Common myeloid progenitor, CD34-positive (primary cell): ENCODE measurements around the gene PHB1.
"Not testable (repeated sequence)": the region's sequence is repeated elsewhere in the genome, so short reads cannot be mapped to it uniquely, and the experiment has no call there.

Experiments used
- CTCF ChIA-PET: fragments of 350-600 bp; sonication (Branson Sonifier 250); formaldehyde crosslinking; loops from one replicate; lab custom pipeline; 2021; ENCODE audit warnings: antibody characterized with exemption; lab: Charles Lee
- POLR2A ChIA-PET: fragments of 350-600 bp; sonication (Branson Sonifier 250); formaldehyde crosslinking; loops from one replicate; lab custom pipeline; 2021; ENCODE audit warnings: antibody characterized with exemption; lab: Charles Lee
- DNase-seq, 3 donors: peaks; one replicate each; pipeline versions ENCODE4 v3.0.0 to v3.0.0-alpha.2; 2013
- H3K27ac ChIP-seq, 2 experiments: 1 replicate in 1 of 2; 2 replicates in 1 of 2; pipeline ENCODE4 v1.7.0; 2013; ENCODE audit warnings: inconsistent platforms in 2 of 2, low read length in 2 of 2, mild to moderate bottlenecking in 2 of 2, low read depth in 1 of 2, moderate library complexity in 1 of 2; ENCODE audit not compliant: severe bottlenecking in 2 of 2, insufficient read depth in 1 of 2, poor library complexity in 1 of 2
- H3K27me3 ChIP-seq, 5 experiments: replicated peaks in 2 of 5; 1 replicate in 3 of 5; 2 replicates in 2 of 5; pipeline versions ENCODE4 v1.6.1 to v1.7.0; 2013; ENCODE audit warnings: low read length in 4 of 5, mild to moderate bottlenecking in 2 of 5, moderate library complexity in 2 of 5, inconsistent platforms in 1 of 5; ENCODE audit not compliant: insufficient read depth in 5 of 5, control insufficient read depth in 4 of 5
- H3K36me3 ChIP-seq, 4 experiments: 1 replicate in 2 of 4; 2 replicates in 2 of 4; pipeline versions ENCODE4 v1.6.1 to v1.7.0; 2013; ENCODE audit warnings: low read length in 3 of 4, control low read depth in 1 of 4, mild to moderate bottlenecking in 1 of 4; ENCODE audit not compliant: control insufficient read depth in 4 of 4, insufficient read depth in 4 of 4
- H3K4me1 ChIP-seq, 4 experiments: 1 replicate in 3 of 4; 2 replicates in 1 of 4; pipeline versions ENCODE4 v1.6.1 to v1.7.1; 2013; ENCODE audit warnings: low read length in 3 of 4, mild to moderate bottlenecking in 3 of 4, control low read depth in 1 of 4, inconsistent platforms in 1 of 4, moderate library complexity in 1 of 4; ENCODE audit not compliant: control insufficient read depth in 4 of 4, insufficient read depth in 4 of 4; ENCODE audit errors: control extremely low read depth in 1 of 4
- H3K4me3 ChIP-seq, 7 experiments: 1 replicate in 4 of 7; 2 replicates in 3 of 7; pipeline versions ENCODE4 v1.5.1 to v1.7.0; 2013; ENCODE audit warnings: mild to moderate bottlenecking in 7 of 7, low read length in 6 of 7, moderate library complexity in 6 of 7, inconsistent platforms in 2 of 7, low read depth in 2 of 7, control low read depth in 1 of 7; ENCODE audit not compliant: insufficient read depth in 4 of 7, control insufficient read depth in 1 of 7; ENCODE audit errors: extremely low read depth in 1 of 7
- H3K9me3 ChIP-seq, 5 experiments: 1 replicate in 4 of 5; 2 replicates in 1 of 5; pipeline versions ENCODE4 v1.6.1 to v1.7.1; 2013; ENCODE audit warnings: low read length in 4 of 5, mild to moderate bottlenecking in 2 of 5, inconsistent platforms in 1 of 5, low read depth in 1 of 5, moderate library complexity in 1 of 5; ENCODE audit not compliant: control insufficient read depth in 4 of 5, insufficient read depth in 2 of 5; ENCODE audit errors: control extremely low read depth in 1 of 5
- WGBS: methylation state at CpG from one replicate; pipeline ENCODE4 v1.1.5; 2013; ENCODE audit not compliant: insufficient coverage; 5-methylcytosine and 5-hydroxymethylcytosine counted together

Gene PHB1

GRCh38 chr17:49422714-49423113 is 8.0 kb upstream of the PHB1 start:
- ChIA-PET CTCF (interaction anchor here (0.9 kb wide), 1 partner anchor 135 kb away, joined by 3 read pairs; no protein-coding TSS in a partner anchor), POLR2A (no interaction called here)
- H3K27me3 ChIP-seq: no peaks in the 10 kb centered on the region
- no peak overlapping the region for H3K27ac ChIP-seq
- WGBS: no CpG with 5 or more reads among the region's 1 CpG
- DNase-seq: no peak
- H3K36me3 ChIP-seq: no peaks in the 10 kb centered on the region
- peaks cover 2 to 7% (median 4%) of the 10 kb centered on the region in 5 experiments for H3K9me3 ChIP-seq
- H3K4me3 ChIP-seq: no peak overlapping the region
- H3K4me1 ChIP-seq: no peaks in the 10 kb centered on the region

GRCh38 chr17:49419761-49420160 is 5.1 kb upstream of the PHB1 start:
- WGBS: 89% methylated on average over 17 of the region's 23 CpGs
- H3K27ac ChIP-seq, H3K4me1 ChIP-seq, H3K4me3 ChIP-seq, DNase-seq, H3K9me3 ChIP-seq, POLR2A ChIA-PET, CTCF ChIA-PET, H3K27me3 ChIP-seq, H3K36me3 ChIP-seq: not testable (repeated sequence)

GRCh38 chr17:49418754-49419740 is 4.4 kb upstream of the PHB1 start:
- H3K36me3 ChIP-seq, H3K27me3 ChIP-seq, CTCF ChIA-PET, DNase-seq, H3K27ac ChIP-seq, H3K4me3 ChIP-seq, POLR2A ChIA-PET, H3K9me3 ChIP-seq: not testable (repeated sequence)
- peaks cover 7 to 11% (median 9%) of the 10 kb centered on the region in 4 experiments for H3K4me1 ChIP-seq
- 96% methylated on average over 15 of the region's 32 CpGs for WGBS

GRCh38 chr17:49414271-49414621 is 436 bp downstream of the PHB1 start:
- ChIA-PET POLR2A (no interaction called here), CTCF (interaction anchor here (1.3 to 11.2 kb wide), 5 partner anchors 16 to 144 kb away, joined by 5 to 168 read pairs (median 7); no protein-coding TSS in a partner anchor)
- 0% methylated on average over 9 of the region's 10 CpGs for WGBS
- peak overlapping the region; percentile 77 to 99 (median 88) for H3K4me3 ChIP-seq
- no peak for DNase-seq
- peaks cover 9 to 31% (median 24%) of the 10 kb centered on the region in 4 experiments for H3K4me1 ChIP-seq
- H3K36me3 ChIP-seq: peaks cover 6 to 33% (median 28%) of the 10 kb centered on the region in 4 experiments
- no peaks in the 10 kb centered on the region for H3K9me3 ChIP-seq
- peak overlapping the region; percentile 30 to 72 for H3K27ac ChIP-seq
- no peaks in the 10 kb centered on the region for H3K27me3 ChIP-seq

- no peak overlapping the region for H3K4me3 ChIP-seq
- ChIA-PET POLR2A (interaction anchor here (0.8 kb wide), 1 partner anchor 142 kb away, joined by 3 read pairs; no protein-coding TSS in a partner anchor), CTCF (interaction anchor here (0.9 to 11.2 kb wide), 16 partner anchors 10 to 349 kb away, joined by 3 to 168 read pairs (median 8); partner anchors contain the start of gene NGFR)
- peak; percentile 61 to 81 (median 77) for DNase-seq
- no peaks in the 10 kb centered on the region for H3K9me3 ChIP-seq
- peaks cover 6 to 74% (median 51%) of the 10 kb centered on the region in 4 experiments for H3K36me3 ChIP-seq
- WGBS: 66% methylated on average over 5 of the region's 14 CpGs
- H3K27ac ChIP-seq: no peak overlapping the region
- H3K27me3 ChIP-seq: no peaks in the 10 kb centered on the region
- H3K4me1 ChIP-seq: peaks cover 3 to 61% (median 53%) of the 10 kb centered on the region in 4 experiments
Measured at GRCh38 chr17:49409066-49409465, 5.6 kb downstream of the PHB1 start.

- H3K27ac ChIP-seq: peak overlapping the region in 1 of 2 experiments; percentile 2
- CTCF ChIA-PET: interaction anchor here (0.7 to 11.2 kb wide), 31 partner anchors 9 to 589 kb away, joined by 3 to 168 read pairs (median 4); partner anchors contain the start of gene NGFR
- DNase-seq: peak; percentile 82 to 91 (median 88)
- H3K4me1 ChIP-seq: peaks cover 5 to 62% (median 57%) of the 10 kb centered on the region in 4 experiments
- peaks cover 6 to 74% (median 50%) of the 10 kb centered on the region in 4 experiments for H3K36me3 ChIP-seq
- H3K4me3 ChIP-seq: peak overlapping the region in 1 of 7 experiments; percentile 14
- H3K9me3 ChIP-seq: no peaks in the 10 kb centered on the region
- no peaks in the 10 kb centered on the region for H3K27me3 ChIP-seq
- 11% methylated on average over 8 of the region's 9 CpGs for WGBS
- POLR2A ChIA-PET: interaction anchor here (0.6 to 1.2 kb wide), 4 partner anchors 39 to 149 kb away, joined by 3 to 5 read pairs (median 3); no protein-coding TSS in a partner anchor
Measured at GRCh38 chr17:49407981-49408501, 6.6 kb downstream of the PHB1 start.
